DMS53 treated with DMSO at 0.1 percent for 48 hours (cell line): ENCODE measurements around the gene SLC7A6.
"Not testable (repeated sequence)": the region's sequence is repeated elsewhere in the genome, so short reads cannot be mapped to it uniquely, and the experiment has no call there.

ENCODE experiments used
- DNase-seq: peaks from one replicate; lab custom pipeline; 2025; ENCODE audit not compliant: unreplicated experiment; lab: John Stamatoyannopoulos, UW

SLC7A6 gene

DNA sequence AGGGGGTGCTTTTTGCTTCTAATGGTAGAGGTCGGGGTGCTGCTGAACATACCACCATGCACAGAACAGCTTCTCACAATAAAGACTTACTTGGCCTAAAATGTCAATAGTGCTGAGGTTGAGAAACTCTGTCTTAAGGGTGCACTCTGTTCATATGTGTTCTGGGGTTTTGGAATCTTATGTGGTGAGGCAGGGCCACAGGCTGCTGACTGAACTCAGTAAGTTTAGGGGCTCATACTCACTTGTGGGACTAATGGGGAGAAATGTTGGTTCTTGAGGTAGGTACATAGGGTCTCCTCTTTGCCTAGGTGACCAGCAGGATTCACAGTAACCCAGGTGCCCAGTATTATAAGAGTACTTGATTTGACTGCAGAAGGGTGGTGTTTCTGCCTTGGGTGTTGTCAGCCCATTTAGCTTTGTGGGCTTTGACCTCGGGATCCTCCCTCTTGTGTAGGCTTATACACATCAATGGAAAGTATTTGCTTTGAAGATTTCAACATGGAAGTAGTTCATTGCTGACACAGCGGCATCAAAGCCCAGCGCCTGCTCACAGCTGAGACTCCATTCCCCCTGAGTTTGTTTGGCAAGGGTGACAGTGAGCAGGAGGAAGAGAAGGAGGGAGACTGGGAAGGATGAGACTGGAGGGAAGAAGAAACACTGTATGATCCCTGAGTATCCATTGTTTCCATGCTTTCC, 17.2 kb downstream of the SLC7A6 start:
- no peak for DNase-seq

GRCh38 chr16:68282064-68282452, 17.7 kb downstream of the SLC7A6 start:
- DNase-seq, result no peak

DNA sequence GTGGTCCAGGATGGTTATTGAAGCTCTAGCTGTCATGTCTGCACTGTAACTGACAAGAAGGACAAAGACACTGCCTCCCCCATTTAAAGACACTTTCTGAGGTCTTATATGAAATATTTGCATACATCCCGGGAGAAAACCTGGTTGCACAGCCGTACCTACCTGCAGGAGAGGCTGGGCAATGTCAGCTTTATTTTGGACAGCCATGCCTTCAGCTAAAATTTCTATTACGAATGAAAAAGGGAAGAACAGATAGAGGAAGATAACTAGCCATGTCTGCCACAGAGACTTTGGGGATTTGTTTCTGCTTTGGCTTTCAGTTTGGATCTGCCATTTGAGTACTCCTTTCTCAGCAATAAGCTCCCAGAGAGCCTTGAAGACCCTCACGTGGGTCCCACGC, 19.0 kb downstream of the SLC7A6 start:
- no peak for DNase-seq

GRCh38 chr16:68283801-68284598, 19.7 kb downstream of the SLC7A6 start:
- DNase-seq, result no peak

DNA sequence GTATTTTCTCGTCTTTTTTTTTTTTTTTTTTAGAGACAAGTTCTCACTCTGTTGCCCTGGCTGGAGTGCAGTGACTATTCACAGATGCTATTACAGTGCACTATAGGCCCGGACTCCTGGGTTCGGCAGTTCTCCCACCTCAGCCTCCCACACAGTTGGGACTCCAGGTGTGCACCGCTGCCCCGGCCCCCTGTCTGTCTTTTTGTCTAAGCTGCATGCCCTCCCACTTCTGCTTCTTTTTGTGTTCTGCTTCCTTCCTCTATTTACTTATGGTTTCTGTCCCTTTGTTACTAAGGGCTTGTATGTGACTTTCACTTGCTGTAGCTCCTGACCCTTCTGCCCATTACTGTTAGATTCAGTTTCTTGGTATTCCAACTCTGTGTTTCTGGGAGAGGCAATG, 20.5 kb downstream of the SLC7A6 start:
- DNase-seq, result no peak

DNA sequence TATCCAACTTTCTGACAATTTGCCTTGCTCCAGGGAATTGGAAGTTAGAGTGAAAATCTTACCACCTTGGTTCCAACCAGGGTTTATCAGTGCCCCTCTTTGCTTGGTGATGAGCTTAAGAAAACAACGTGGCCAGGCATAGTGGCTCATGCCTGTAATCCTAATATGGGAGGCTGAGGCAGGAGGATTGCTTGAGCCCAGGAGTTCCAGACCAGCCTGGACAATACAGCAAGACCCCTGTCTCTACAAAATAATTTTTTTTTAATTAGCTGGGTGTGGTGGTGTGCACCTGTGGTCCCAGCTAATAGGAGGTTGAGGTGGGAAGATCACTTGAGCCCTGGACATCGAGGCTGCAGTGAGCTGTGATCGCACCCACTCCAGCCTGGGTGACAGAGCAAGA, 21.4 kb downstream of the SLC7A6 start:
- DNase-seq, result no peak

DNA sequence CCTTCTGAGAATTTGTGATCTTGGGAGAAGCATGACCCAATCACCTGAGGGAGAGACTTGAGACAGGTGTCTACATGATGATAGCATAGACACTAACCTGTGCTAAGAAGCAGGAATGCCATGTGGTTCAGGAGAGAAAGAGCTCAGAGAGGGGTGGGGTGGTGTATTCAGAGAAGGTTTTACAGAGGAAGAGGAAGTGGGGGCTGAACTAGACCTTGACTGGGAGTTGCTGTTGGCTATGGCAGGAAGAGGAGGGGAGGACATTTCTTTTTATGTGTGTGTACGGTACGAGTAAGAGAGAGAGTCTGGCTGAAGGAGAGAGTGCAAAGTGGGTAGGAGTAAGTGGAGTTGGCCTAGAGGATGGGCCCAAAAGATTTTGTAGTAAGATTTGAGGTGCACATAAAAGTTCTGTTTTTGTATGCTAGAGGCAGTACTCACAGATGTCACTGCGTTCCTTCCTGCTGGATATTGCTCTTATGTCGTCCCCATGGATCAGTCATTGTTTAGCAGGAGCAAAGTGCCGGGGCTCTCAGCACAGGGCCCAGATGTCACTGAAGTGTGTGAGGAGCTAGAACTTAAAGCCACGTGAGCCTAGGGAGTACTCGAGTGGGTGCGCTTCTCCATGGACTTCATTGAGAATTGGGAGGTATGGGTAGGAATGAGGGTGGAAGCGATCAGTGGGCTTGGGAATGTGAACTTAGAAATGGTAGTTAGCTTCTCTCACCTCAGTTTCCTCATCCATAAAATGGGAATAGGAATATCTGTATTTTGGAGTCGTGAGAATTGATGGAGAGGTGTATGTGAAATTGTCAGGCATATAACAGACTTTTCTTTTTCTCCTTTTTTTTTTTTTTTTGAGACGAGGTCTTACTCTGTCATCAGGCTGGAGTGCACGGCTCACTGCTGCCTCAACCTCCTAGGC, 22.1 kb downstream of the SLC7A6 start:
- no peak for DNase-seq

- no peak for DNase-seq
Observed at GRCh38 chr16:68287276-68288251, 23.2 kb downstream of the SLC7A6 start.

- DNase-seq, result no peak
Observed at GRCh38 chr16:68288252-68288650, 23.9 kb downstream of the SLC7A6 start.

DNA sequence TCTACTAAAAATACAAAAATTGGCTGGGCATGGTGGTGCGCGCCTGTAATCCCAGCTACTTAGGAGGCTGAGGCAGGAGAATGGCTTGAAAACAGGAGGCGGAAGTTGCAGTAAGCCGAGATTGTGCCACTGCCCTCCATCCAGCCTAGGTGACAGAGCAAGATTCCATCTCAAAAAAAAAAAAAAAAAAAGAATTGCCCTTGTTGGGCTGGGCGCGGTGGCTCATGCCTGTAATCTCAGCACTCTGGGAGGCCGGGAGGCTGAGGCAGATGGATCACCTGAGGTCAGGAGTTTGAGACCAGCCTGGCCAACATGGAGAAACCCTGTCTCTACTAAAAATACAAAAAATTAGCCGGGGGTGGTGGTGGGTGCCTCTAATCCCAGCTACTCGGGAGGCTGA, 24.5 kb downstream of the SLC7A6 start:
- not testable (repeated sequence) for DNase-seq

GRCh38 chr16:68289202-68289601, 24.9 kb downstream of the SLC7A6 start:
- DNase-seq, result no peak

- DNase-seq, result no peak
Observed at GRCh38 chr16:68289621-68290329, 25.4 kb downstream of the SLC7A6 start.

DNA sequence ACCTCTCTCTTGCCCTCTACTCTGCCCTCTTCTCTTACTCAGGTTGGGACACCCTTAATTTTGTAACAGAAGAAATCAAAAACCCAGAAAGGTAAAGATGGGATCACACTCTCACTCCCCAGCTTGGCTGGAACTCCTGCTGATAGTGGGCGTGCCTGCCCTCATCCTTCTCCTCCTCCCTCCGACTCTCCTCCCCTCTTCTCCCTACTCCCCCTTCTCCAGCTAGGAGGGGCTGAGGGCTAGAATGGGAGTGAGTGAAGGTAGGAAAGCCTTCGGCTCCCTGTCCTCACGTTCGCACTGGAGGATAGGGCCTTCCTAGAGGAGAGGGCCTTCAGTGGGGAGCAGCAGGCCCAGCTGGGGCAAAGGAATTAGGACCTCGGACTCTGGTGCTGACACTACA, 26.1 kb downstream of the SLC7A6 start:
- DNase-seq, result no peak

- DNase-seq, result no peak
Observed at GRCh38 chr16:68291227-68291626, 26.9 kb downstream of the SLC7A6 start.

- DNase-seq, result no peak
Observed at GRCh38 chr16:68292425-68292824, 28.1 kb downstream of the SLC7A6 start.

DNA sequence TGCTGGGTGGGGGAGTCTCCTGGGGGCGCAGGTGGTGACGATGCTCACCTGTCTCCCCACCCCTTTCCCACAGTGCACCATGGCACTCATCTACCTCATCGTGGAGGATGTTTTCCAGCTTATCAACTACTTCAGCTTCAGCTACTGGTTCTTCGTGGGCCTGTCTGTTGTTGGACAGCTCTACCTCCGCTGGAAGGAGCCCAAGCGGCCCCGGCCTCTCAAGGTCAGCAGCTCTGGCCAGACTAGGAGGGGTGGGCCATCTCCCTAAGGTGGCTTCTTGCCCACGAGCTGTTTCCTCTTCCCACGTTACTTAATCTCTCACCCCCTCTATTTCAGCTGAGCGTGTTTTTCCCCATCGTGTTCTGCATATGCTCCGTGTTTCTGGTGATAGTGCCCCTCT, 32.0 kb downstream of the SLC7A6 start:
- DNase-seq, result no peak

DNA sequence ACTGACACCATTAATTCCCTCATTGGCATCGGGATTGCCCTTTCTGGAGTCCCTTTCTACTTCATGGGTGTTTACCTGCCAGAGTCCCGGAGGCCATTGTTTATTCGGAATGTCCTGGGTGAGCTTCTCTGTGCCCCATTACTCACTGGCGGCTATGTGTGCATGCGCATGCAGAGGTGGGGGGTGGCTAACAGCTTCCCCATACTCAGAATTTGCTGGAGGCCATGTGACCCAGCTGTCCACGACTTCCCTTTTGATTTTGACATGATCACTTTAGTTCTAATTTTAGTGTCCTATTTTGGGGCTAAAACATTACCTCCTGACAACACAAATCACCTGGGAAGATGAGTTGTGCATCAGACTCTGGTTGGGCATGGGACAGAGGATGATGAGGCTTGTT, 32.4 kb downstream of the SLC7A6 start:
- DNase-seq, result no peak

- no peak for DNase-seq
Observed at GRCh38 chr16:68297908-68298307, 33.6 kb downstream of the SLC7A6 start.

- no peak for DNase-seq
Observed at GRCh38 chr16:68298312-68298711, 34.0 kb downstream of the SLC7A6 start.
